DOHH2 (cell line): ENCODE results near the gene ERAS.

Source experiments
- EZH2phosphoT487 ChIP-seq: fragments of 200-600 bp; sonication (generic); IDR thresholded peaks from 2 replicates; pipeline ENCODE4 v1.6.1; 2017; ENCODE audit warnings: borderline replicate concordance, mild to moderate bottlenecking, antibody characterized with exemption, low read length, moderate library complexity, mixed read lengths
- TF ChIP-seq, protein P1 (sequence below): fragments of 200-600 bp; sonication (generic); IDR thresholded peaks from one replicate; pipeline ENCODE4 v1.5.1; 2014; ENCODE audit warnings: antibody characterized with exemption, mild to moderate bottlenecking, low read depth, low read length; ENCODE audit not compliant: poor library complexity, severe bottlenecking

DNA sequence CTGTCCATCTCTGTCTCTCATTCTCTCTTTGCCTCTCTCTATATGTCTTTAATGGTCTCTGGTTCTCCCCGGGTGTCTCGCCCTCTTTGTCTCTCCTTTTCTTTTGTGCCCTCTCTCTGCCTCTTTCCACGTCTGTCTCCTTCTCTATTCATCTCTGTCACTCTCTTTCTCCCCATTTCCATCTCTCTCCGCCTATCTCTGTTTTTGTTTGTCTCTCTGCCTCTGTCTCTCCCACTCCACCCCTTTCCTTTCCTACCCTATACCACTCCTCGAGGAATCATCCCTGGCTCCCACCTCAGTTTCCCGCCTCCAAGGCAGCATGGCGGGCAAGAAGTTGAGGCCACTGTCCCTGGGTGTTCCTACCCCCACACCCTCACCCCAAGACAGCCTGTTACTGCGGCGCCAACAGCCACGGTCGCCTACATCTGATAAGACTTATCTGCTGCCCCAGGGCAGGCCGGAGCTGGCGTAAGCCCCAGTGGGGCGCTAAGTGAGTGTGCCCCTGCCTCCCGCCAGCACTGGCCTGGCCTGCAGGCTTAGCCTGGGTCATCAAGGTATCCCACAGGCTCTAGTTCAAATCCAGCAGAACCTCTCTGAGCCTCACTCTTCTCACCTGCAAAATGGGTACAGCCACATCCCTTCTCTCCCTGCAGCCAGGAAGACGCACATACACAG is 40.6 kb upstream of the ERAS start:
- TF ChIP-seq, protein P1, sequence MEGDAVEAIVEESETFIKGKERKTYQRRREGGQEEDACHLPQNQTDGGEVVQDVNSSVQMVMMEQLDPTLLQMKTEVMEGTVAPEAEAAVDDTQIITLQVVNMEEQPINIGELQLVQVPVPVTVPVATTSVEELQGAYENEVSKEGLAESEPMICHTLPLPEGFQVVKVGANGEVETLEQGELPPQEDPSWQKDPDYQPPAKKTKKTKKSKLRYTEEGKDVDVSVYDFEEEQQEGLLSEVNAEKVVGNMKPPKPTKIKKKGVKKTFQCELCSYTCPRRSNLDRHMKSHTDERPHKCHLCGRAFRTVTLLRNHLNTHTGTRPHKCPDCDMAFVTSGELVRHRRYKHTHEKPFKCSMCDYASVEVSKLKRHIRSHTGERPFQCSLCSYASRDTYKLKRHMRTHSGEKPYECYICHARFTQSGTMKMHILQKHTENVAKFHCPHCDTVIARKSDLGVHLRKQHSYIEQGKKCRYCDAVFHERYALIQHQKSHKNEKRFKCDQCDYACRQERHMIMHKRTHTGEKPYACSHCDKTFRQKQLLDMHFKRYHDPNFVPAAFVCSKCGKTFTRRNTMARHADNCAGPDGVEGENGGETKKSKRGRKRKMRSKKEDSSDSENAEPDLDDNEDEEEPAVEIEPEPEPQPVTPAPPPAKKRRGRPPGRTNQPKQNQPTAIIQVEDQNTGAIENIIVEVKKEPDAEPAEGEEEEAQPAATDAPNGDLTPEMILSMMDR = no peak
- no peak for TF ChIP-seq EZH2phosphoT487
